ENCODE measurements around the gene TYW5.
"Not testable (repeated sequence)": the region's sequence is repeated elsewhere in the genome, so short reads cannot be mapped to it uniquely, and the experiment has no call there.

The TYW5 gene

GRCh38 chr2:199914372-199914958 lies 40.8 kb downstream of the TYW5 start:
- DNase-seq: no peak

DNA sequence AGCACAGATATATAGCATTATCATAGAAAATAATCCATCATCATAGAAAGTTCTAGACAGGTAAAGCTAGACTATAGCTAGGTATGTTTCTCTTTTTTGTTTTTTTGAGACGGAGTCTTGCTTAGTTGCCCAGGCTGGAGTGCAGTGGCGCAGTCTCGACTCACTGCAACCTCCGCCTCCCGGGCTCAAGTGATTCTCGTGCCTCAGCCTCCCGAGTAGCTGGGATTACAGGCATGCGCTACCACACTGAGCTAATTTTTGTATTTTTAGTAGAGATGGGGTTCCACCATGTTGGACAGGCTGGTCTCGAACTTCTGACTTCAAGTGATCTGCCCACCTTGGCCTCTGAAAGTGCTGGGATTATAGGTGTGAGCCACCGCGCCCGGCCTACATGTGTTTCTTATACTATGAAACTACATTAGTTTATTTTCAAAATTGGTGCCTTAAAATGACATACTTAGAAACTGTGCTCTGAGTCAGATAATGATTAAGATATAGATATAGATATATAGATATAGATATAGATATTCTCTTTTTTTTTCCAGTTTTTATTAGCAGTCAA lies 42.7 kb downstream of the TYW5 start:
- not testable (repeated sequence) for DNase-seq

GRCh38 chr2:199911877-199912161 lies 43.5 kb downstream of the TYW5 start:
- peak in 1 of 4 experiments; percentile 71 for DNase-seq

DNA sequence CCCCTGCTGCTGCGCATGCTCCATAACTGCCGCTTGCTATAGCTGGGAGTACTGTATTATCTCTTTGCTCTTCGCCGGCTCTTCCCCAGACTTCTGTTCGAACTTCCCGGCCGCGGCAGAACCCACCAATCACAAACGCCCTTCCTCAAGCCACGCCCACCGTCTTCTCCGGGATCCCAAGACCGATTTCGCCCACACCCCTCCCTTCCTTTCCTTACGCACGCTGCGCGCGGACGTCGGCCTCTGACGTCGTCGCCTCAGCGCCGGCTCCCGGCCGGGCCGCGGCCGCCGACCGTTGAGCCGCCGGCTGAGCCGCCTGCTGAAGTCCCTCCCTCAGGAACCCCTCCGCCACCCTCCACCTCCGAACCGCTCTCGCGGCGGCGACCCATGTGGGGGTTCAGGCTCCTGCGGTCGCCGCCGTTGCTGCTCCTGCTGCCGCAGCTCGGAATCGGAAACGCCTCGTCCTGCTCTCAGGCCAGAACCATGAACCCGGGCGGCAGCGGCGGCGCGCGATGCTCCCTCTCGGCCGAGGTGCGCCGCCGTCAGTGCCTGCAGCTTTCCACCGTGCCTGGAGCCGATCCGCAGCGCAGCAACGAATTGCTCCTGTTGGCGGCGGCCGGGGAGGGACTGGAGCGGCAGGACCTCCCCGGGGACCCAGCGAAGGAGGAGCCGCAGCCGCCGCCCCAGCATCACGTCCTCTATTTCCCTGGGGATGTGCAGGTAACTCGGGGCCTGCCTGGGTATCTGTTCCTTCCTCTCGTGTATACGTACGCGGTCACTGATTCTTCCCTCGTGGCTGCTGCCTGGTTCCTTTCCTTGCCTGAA lies 44.0 kb downstream of the TYW5 start, which contains the start of gene C2orf69:
TSS of gene C2orf69 (plus strand) at position 242 of the 825 bp plus-strand sequence. CDS start at position 388, 146 bp downstream.
- DNase-seq: peak; percentile 98 to 99 (median 98)

GRCh38 chr2:199910338-199911051 lies 44.8 kb downstream of the TYW5 start:
- DNase-seq: no peak

DNA sequence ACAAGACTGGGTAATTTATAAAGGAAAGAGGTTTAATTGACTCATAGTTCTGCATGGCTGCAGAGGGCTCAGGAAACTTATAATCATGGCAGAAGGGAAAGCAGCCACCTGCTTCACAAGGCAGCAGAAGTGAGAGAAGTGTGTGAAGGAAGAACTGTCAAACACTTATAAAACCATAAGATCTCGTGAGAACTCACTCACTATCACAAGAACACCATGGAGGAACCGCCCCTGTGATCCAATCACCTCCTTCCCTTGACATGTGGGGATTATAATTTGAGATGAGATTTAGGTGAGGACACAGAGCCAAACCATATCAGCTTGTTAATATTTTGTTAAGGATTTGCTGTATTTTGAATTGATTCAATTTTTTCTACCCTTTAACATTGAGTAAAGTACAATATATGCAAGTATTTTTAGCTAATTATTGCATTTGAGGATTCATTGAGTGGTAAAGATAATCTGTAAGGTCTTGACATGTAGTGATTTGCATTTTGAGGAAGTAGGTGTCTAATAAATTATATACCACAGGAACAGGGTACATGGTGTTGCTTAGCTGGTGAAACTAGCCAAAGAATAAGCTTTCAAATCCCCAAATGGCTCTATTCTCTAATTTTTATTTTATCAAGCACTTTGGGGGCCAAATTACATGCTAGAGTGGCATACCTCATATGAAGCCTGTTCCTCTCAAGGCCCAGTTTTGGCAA lies 48.1 kb downstream of the TYW5 start:
- no peak for DNase-seq

- DNase-seq: no peak
These were observed 52.2 kb downstream of the TYW5 start for GRCh38 chr2:199903111-199903510.

GRCh38 chr2:199902486-199903110 lies 52.7 kb downstream of the TYW5 start:
- DNase-seq: peak in 2 of 4 experiments; percentile 5 to 8

- DNase-seq: no peak
These were observed 53.3 kb downstream of the TYW5 start for GRCh38 chr2:199901942-199902341.

DNA sequence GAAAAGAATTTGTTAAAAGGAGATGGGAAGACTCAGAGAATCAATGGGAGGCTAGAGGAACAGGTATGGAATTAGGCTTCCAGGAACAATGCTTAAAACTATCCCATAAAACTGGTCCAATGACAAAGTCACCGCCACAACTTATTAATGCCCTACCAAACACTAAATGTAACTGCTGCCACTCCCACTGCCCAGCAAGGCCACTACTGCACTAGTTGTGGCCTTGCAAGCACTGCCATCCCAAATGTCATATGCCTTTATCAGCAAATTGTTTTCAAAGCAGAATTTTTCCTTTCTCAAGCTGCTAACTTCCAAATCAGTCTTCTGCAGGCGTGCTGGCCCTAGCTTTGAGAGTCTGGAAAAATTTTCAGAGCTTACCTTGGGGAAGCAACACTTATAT lies 58.7 kb downstream of the TYW5 start:
- DNase-seq: no peak

GRCh38 chr2:199895406-199895805 lies 59.9 kb downstream of the TYW5 start:
- no peak for DNase-seq

- DNase-seq: no peak
These were observed 71.6 kb downstream of the TYW5 start for GRCh38 chr2:199883474-199884212.

GRCh38 chr2:199882667-199883066 lies 72.6 kb downstream of the TYW5 start:
- DNase-seq: no peak

All from suppressor macrophage (primary cell).